MV-4-11 (cell line): ENCODE data around the gene MAD2L2.

ENCODE experiments used
- DNase-seq: peaks from one replicate; lab custom pipeline; 2025; lab: John Stamatoyannopoulos, UW

MAD2L2 gene

DNA sequence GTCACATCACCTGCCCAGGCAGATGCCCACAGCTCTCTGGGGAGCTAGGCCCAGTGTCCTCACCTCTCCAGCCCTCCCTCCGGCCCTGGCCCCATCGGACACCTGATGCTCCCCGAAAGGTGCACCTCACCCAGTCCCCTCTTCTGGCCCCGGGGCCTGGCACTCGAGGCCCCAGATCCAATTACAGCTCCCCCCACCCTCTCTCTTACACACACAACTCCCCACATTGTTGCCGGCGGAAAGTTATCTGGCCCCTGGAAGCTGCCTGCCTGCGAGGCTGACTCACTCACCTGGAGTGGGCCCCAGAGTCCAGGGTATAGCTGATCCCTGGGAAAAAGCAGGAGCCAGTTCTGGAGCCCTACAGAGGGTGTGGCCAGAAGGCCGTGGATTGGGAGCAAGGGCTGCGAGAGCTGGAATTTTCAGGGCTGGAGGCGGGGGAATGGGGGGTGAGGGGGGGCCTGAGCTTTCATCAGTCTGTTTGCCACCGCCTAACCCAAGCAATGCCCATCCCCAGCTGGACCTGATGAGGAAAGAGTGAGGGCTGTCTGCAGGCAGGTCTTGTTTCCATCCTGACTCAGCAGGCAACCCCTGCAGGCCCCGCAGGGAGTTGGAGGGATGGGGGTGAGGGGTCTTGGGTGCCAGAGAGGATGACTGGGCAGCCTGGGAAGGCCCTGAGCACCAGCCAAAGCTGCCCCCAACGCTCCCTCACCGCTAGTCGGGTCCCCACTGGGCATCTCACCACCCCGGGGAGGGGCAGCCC lies 27.7 kb downstream of the MAD2L2 start:
- DNase-seq: no peak

DNA sequence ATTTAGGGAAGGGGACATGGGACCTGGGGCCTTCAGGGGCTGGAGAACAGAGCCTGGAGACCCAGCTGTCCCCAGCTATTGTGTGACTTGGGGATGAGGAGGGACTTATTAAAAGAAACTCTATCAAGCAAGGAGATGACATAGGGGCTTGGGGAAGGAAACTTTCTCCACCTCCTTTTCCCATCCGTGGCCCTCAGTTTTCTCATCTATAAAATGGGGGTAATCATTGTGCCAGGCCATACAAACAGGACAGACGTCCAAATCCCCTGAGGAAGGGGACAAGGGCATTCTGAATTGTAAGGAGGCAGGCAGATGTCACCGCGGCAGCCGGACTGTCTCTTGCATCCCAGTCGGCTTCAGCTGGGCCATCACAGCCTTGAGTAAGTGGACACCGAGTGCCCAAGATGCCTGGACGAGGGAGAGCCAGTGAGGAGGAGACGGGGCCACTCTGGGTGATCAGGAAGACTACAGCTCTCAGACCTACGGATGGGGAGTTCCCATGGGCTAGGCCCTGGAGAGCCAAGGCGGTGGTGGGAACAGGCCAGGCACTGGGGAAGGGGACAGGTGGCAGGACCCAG lies 28.7 kb downstream of the MAD2L2 start:
- DNase-seq: no peak

DNA sequence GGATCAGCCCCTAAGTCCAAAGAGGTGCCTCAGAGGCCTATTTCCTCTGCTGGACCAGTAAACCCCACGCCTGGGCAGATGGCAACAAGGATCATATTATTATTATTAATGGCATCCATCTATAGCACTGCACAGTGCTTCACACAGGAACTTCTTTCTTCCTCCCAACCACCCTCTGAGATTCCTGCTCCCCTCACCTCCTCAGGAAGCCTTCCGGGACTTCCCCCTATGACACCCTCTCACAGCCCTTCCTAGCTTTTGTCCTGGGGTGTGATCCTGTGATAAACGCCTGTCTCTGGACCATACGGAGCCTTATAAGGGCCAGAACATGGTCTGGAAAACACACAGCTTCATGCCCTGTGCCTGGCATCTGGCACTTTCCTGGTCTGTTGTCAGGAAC lies 29.9 kb downstream of the MAD2L2 start:
- DNase-seq: no peak

DNA sequence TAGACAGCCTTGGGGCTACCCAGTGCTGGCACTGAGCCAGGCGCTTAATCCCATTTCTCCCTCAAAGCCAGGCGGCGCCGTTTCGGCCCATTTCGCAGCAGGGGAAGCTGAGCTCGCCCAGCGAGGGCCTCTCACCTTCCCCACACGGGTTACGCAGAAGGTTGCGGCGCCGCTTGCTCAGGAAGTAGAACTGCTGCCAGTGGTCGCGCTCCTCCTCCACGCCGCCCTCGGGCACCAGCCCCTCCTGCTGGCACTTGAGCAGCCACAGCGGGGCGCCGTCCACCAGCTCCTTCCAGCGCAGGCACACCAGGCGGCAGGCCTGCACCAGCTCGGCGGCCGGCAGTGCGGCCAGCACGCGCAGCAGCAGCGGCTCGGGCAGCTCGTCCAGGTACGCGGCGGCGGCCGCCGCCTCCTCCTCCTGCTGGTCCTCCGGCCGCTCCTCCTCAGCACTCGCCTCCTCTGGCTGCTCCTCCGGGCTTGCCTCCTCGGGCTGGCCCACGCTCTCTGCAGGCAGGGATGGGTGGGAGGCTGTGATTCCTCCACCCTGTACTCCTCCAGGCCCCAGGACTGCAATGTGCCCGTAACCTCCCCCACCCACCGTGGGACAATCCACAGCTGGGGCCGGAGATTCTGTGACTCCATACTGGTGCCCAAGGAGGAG lies 30.5 kb downstream of the MAD2L2 start:
- DNase-seq: peak; percentile 81

DNA sequence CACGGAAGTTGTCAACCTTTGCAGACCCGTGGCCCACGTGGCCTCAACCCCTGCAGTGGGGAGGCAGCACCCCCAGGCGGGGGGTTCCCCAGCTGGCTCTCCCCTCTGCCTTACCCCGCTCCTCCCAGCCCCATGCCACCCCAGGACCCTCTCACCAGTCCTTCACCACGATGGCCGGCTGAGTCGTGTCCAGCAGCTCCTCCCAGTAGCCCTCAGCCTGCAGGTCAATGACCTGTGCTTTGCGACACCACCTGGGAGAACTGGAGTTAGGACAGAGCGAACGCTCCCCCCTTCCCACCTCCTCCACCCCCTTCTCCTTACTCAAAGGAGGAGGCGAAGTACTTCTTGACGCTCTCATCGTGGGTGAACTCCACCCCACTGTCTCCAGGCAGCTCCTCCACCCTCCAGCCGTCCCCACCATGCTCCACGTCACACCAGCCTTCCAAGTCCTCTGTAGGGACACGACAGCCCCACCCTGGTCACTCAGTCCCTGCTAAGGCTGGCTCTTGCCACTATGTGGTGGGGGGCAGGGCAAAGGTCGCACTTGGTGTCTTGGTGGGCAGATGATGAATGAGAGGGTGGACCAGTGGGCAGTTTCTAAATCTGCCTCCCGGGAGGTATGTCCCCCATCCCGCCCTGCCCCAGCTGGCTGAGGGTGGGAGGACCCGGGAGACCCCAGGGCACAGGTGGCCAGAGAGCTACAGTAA lies 31.2 kb downstream of the MAD2L2 start:
- no peak for DNase-seq

DNA sequence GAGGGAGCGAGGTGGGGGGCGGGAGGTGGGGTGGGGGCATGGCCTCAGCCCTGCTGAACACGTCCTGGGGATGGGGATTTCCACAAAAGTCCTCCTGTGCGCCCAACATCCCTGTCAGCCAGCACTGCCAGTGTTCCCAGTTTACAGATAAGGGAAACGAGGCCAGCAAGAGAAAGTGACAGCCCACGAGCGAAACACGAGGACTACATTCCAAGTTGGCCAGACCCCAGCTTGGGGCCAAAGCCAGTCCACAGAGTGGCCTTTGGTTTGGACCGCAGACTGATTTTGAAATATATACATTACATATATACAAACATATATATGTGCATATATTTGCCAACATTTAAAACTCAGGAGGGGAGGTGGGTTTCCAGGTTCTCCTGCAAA lies 31.7 kb downstream of the MAD2L2 start:
- no peak for DNase-seq

DNA sequence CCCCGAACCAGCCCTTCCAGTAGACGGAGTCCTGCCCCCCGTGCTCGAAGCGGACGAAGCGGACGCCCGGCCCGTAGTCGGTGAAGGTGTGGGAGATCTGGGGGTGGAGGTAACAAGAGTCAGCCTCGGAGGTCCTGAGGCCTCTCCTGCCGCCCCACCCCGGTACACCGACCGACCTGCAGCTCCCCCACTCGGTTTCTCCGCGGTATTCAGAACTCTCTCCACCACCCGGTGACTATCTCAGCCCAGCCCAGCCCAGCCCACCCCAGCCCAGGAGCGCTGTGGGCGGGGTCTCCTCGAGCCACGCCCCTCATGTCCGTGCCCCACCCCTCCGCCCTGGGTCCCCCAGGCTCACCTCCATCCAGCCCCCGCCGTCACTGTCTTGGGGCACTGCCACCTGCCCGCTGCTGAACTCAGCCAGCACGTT lies 32.2 kb downstream of the MAD2L2 start:
- DNase-seq: no peak

DNA sequence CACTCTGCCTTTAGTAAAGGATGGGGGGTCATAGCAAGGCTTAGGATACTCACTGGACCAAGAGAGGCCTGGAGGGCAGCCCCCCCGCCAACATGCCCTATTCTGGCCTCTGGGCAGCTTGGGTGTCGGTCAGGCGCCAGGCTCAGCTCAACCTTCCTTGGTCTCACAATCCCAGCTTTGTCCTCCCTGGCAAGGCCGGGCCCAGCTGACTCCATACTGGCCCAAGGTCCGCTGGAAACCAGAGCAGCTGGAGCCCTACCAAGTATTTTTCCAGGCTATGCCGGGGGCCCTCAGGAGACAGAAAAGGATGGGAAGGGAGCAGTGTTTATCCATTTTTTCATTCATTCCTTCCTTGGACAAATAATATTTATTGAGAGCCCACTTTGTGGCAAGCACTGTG lies 32.9 kb downstream of the MAD2L2 start:
- DNase-seq: no peak

DNA sequence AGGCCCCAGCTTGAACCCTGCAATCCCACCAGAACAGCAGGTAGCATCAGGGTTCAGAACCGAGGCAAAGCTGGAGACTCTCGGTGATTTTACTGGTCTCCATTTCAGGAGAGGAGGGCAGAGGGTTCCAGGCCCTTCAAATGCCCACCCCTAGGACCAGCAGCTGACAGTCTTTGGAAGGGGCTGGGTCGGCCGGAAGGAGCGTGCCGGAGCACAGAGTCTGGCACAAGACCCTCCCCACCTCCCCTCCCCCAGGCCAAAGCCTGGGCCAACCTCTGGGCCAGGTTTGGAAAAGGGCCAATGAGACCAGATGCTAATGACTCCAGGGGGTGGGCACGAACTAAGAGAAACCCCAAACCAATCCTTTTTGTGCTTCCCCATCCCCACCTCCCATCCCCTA lies 33.6 kb downstream of the MAD2L2 start:
- DNase-seq: no peak

DNA sequence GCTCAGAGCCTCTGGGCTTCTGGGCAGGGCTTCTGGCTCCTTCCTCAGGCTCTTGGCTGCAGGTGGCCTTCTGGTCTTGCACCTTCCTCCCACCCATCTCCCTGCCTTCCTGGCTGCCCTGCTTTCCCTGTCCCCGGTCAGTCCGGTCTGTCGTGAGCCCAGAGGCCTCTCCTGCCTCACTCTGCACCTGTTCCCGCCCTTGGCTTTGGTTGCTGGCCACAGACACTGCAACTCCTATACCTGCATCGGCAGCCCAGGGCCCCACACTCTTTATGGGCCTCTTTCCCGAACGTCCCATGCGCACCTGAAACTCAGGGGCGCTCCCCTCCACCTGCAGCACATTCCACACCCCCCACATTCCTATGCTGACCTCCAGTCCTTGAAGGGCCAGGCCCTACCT lies 34.6 kb downstream of the MAD2L2 start:
- no peak for DNase-seq

DNA sequence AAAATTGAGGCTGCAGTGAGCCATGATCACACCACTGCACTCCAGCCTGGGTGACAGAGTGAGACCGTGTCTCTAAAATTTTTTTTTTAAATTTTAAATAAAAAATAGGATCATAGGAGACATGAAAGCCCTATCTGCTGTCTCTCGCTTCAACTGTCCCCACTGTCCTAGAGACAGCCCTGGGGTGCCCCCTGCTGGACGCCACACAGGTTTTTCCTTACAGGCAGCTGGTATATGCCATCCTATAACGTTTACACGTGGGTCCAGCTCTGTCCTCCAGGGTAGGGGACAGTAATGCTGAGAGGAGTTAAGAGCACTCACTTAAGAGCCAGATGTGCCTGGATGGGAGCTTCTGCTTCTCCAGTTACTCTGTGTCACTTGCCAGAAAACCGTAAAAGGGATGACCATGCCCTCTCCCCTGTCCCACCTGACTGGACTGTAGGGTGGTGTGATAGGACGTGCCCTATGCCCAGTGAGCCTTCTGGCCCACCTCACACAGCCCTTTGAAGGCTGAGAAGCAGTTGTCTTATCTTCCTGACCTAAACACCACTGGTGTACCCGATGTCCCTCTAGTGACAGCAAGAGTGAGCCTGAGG lies 35.2 kb downstream of the MAD2L2 start:
- peak; percentile 68 for DNase-seq

DNA sequence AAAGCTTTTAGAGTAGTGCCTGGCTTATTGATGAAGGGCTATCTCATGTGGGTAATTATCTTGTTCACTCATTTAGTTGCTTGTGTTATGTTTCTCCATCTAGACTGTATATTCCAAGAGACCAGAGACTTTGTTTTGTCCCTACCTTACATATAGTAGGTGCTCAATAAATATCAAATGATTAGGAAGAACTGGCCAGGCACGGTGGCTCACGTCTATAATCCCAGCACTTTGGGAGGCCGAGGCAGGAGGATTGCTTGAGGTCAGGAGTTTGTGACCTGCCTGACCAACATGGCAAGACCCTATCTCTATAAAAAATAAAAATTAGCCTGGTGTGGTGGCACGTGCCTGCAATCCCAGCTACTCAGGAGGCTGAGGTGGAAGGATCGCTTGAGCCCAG lies 35.7 kb downstream of the MAD2L2 start:
- DNase-seq: no peak

DNA sequence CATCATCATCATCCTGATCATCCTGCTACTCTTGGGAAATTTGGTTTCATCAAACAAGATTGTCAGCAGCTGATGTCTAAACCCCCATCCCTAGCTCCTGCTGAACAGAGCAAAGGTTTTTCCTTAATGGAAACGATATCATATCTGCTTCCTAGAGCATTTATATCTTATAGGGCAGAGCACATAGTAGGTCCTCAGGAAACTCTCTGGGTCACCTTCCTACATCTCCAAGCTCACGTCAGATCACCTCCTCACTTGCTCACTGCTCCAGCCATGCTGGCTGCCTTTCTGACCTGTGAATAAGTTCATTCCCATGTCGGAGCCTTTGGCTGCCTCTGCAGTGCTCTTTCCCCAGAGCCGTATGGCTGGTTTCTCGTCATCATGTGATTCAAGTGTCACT lies 37.2 kb downstream of the MAD2L2 start:
- DNase-seq: no peak

DNA sequence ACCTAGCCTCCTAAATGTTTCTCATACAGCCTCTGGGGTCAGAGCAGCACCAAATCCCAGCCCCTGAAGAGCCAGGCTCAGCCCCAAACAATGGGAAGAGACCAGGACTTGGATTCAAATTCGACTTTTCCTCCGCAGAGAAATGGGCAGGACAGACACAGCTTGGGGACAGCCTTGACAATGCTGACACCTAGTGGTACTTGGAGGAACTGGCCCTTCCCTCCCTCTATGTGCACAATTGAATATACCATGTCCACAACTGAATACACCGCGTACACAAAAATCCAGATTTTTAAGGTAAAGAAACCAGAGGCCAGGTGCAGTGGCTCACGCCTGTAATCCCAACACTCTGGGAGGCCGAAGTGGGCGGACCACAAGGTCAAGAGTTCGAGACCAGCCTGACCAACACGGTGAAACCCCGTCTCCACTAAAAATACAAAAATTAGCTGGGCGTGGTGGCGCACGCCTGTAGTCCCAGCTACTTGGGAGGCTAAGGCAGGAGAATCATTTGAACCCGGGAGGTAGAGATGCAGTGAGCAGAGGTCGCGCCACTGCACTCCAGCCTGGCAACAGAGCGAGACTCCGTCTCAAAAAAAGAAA lies 38.4 kb downstream of the MAD2L2 start:
- peak; percentile 58 for DNase-seq

DNA sequence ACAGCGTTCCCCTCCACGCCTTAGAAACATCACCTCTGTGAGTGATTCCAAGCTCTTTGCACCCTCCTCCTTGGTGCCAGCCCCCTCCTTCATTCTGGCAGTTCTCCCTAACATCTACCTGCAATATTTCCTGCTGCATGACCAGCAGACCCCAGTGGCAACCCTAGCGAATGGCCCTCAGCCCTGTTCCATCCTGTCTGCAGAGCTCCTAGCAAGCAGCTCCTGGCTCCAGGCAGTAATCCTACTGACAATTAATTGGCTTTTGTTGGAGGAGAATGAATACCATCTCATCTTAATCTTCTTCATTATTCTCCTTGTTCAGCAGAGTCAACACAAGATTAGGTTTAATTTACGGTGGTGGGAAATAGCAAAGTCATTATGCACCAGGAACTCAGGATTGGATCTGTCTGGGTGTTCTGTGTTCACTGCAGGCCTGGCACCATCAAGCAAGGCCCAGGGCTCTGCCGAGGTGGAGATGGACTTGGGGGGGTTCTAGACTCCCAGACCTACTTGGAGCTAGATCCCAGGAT lies 39.1 kb downstream of the MAD2L2 start:
- no peak for DNase-seq

DNA sequence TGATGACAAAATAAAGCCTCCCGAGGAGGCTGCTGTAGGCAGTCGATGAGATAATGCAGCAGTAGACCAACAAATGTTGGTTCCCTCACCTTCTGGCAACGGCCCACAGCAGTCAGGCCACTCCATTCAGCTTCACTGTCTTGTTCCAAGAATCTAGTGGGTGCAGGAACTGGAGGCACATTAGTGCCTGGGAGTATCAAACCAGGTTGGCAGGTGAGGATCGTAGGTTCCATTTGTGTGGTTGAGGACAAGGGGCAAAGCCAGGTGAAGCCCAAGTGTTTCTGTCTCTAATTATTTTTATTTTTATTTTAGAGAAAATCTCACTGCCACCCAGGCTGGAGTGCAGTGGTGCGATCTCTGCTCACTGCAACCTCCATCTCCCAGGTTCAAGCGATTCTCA lies 40.0 kb downstream of the MAD2L2 start:
- DNase-seq: no peak

DNA sequence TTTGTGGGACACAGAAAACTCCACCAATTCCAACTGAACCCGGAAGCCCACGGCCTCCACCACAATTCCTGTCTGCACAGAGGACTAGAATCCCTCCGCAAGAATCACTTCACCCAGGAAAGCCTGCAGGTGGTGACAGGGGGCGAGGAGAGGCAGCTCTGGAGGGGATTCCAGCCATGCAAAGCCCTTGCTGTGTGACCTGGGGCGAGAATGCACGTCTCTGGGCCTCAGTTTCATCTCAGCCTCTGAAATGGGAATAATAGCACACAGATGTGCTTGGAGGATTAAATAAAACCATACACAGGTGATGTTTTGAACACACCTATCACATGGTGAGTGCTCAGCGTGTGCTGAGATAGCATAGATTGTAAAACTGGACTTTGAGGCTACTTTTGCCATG lies 40.8 kb downstream of the MAD2L2 start:
- DNase-seq: no peak

DNA sequence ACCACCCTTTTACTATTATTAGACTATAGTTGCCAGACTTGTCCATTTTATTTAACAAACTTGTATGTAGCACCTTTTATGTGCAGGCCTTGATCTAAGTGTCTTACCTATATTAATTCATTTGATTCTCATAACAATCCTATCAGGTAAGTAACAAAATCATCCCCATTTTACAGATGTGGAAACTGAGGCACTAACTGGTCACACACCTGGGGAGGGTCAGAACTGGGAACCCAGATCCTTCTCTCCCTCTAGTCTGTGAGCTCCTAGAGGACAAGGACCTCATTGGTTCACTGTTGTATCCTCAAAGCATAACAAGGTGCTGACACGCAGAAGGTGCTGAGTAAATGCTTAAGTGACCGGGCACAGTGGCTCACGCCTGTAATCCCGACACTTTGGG lies 41.6 kb downstream of the MAD2L2 start:
- no peak for DNase-seq

DNA sequence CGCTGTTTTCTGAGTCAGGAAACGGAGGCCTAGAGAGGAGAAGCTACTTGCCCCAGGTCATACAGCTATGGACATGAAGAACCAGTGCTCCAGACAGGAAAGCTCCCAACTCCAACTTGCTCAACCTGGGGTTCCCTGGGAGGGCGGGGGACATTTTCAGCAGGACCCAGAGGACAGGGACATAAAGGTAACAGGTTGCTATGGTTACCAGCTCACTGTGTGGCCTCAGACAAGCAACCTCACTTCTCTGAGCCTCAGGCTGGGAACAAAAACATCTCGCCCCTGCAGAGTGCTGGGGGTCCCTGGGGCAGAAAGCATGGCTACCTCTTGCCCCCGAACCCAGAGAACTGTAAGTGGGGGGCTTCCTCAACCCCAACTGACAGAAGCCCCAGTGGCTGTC lies 42.8 kb downstream of the MAD2L2 start:
- no peak for DNase-seq

DNA sequence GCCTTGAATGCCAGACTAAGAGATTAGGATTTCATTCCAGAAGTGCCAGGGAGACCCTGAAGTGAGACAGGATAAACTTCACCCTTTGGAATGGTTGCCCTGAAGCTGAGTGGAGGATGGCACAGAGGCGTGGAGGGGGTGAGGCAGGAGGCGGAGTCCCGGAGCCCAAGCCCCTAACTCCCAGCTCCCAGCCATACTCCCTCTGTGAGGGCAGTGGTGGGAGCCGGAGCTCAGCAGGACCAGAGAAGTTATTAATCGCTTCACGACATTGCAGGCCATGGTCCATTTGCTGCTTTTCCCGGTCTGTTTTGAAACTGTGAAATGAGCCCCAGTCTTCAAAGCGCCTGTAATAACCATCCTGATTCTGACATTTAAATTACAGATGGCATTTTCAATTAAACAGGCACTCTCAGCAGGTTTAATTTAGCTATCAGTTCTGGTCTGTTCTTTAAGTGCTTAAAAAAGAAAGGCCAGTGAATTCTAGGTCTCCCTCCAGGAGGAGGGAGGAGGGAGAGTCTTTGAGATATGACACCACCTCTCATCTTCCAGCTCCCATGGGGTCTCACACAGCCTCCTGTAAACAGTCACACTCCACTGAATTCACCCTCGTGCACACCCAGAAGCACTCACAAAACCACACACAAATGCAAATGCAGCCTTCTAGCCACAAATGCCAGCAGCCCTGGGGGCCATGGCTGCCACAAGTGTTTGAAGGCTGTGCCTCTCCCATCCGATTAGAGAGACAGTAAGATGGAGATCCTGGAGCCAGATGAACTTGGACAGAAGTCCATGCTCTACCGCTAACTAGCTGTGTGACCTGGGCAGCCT lies 46.4 kb downstream of the MAD2L2 start:
- DNase-seq: no peak
